ENCODE measurements around the gene DNAH9.
"Not testable (repeated sequence)": the region's sequence is repeated elsewhere in the genome, so short reads cannot be mapped to it uniquely, and the experiment has no call there.

The DNAH9 gene

GRCh38 chr17:11916091-11916490 lies 317.8 kb downstream of the DNAH9 start:
- no peak for DNase-seq (ENCODE audit: low spot score)

- DNase-seq (ENCODE audit: low spot score), result no peak
Measured at GRCh38 chr17:11917415-11917814, 319.1 kb downstream of the DNAH9 start.

GRCh38 chr17:11921296-11921695 lies 323.0 kb downstream of the DNAH9 start:
- no peak for DNase-seq (ENCODE audit: low spot score)

- DNase-seq (ENCODE audit: low spot score), result no peak
Measured at GRCh38 chr17:11922638-11923037, 324.4 kb downstream of the DNAH9 start.

GRCh38 chr17:11924076-11924475 lies 325.8 kb downstream of the DNAH9 start:
- no peak for DNase-seq (ENCODE audit: low spot score)

- DNase-seq (ENCODE audit: low spot score), result no peak
Measured at GRCh38 chr17:11925262-11926021, 327.2 kb downstream of the DNAH9 start.

GRCh38 chr17:11928436-11928835 lies 330.2 kb downstream of the DNAH9 start:
- no peak for DNase-seq (ENCODE audit: low spot score)

- no peak for DNase-seq (ENCODE audit: low spot score)
Measured at GRCh38 chr17:11932337-11932898, 334.1 kb downstream of the DNAH9 start.

GRCh38 chr17:11935734-11936406 lies 337.6 kb downstream of the DNAH9 start:
- no peak for DNase-seq (ENCODE audit: low spot score)

GRCh38 chr17:11940904-11941303 lies 342.6 kb downstream of the DNAH9 start:
- DNase-seq (ENCODE audit: low spot score), result no peak

- not testable (repeated sequence) for DNase-seq (ENCODE audit: low spot score)
Measured at GRCh38 chr17:11943086-11943485, 344.8 kb downstream of the DNAH9 start.

GRCh38 chr17:11943759-11944347 lies 345.6 kb downstream of the DNAH9 start:
- DNase-seq (ENCODE audit: low spot score), result no peak

GRCh38 chr17:11944587-11944986 lies 346.3 kb downstream of the DNAH9 start:
- no peak for DNase-seq (ENCODE audit: low spot score)

GRCh38 chr17:11948789-11949188 lies 350.5 kb downstream of the DNAH9 start:
- DNase-seq (ENCODE audit: low spot score), result no peak

GRCh38 chr17:11949571-11949970 lies 351.3 kb downstream of the DNAH9 start:
- not testable (repeated sequence) for DNase-seq (ENCODE audit: low spot score)

- DNase-seq (ENCODE audit: low spot score), result no peak
Measured at GRCh38 chr17:11950771-11951519, 352.7 kb downstream of the DNAH9 start.

GRCh38 chr17:11952610-11953009 lies 354.3 kb downstream of the DNAH9 start:
- DNase-seq (ENCODE audit: low spot score), result no peak

GRCh38 chr17:11953924-11954323 lies 355.7 kb downstream of the DNAH9 start:
- no peak for DNase-seq (ENCODE audit: low spot score)

GRCh38 chr17:11954936-11955335 lies 356.7 kb downstream of the DNAH9 start:
- DNase-seq (ENCODE audit: low spot score), result no peak

GRCh38 chr17:11969565-11969964 lies 371.3 kb downstream of the DNAH9 start:
- no peak for DNase-seq (ENCODE audit: low spot score)

- not testable (repeated sequence) for DNase-seq (ENCODE audit: low spot score)
Measured at GRCh38 chr17:11972741-11973140, 374.5 kb downstream of the DNAH9 start.

- no peak for DNase-seq (ENCODE audit: low spot score)
Measured at GRCh38 chr17:11979795-11980194, 381.5 kb downstream of the DNAH9 start.

Measured in left forelimb (tissue), 1 donor.